T-helper 1 cell treated with Interleukin-12 subunit alpha and Interleukin-12 subunit beta and Interleukin-4 antibody, amounts not matched to agents 30 μg/mL and 1 μg/mL, for 36 hours (primary cell): Measurements from ENCODE around the gene MAP1A.
"Not testable (repeated sequence)": the region's sequence is repeated elsewhere in the genome, so short reads cannot be mapped to it uniquely, and the experiment has no call there.

ENCODE experiments used
- H3K27ac Mint-ChIP-seq: one replicate; pipeline ENCODE4 v1.8.0; 2021; ENCODE audit warnings: mild to moderate bottlenecking, mixed read lengths
- H3K27me3 Mint-ChIP-seq: one replicate; pipeline ENCODE4 v1.8.0; 2021; ENCODE audit warnings: low read depth, mixed read lengths
- H3K36me3 Mint-ChIP-seq: one replicate; pipeline ENCODE4 v1.8.0; 2021; ENCODE audit warnings: low read depth, mixed read lengths
- H3K4me1 Mint-ChIP-seq: one replicate; pipeline ENCODE4 v1.8.0; 2021; ENCODE audit warnings: low read depth, mixed read lengths
- H3K4me3 Mint-ChIP-seq: one replicate; pipeline ENCODE4 v1.8.0; 2021; ENCODE audit warnings: mild to moderate bottlenecking, moderate library complexity, mixed read lengths
- H3K9me3 Mint-ChIP-seq: one replicate; pipeline ENCODE4 v1.8.0; 2021; ENCODE audit warnings: mixed read lengths

MAP1A gene

DNA sequence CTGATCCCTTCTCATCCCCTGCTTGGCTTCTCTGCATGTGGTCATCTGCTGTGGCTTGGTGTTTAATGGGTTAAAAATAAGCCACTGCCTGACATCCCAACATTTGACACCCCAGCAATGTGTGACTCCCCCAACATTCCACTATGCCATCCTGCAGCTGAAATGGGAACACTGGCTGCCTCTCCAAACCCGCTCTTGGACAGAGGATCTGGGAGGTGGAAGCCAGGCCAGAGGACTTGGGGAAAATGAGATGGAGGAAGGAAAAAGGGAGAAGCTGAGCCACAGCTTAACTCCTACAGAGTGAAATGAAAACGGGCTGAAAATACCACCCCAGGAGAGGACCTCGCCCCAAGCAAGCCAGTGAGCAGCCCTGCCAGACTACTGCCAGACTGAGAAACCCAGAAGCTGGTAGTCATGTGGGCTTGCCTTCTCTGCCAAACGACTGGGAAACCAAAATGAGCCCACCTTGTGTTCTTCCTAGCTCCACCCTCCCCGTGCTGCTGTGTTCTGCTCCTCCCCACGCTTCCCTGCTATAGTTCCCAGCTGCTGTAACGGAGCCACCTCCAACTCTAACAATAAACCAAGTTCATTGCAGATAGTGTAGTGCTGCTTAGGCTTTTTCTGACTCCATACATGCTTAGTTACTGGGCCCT is 13.7 kb downstream of the MAP1A start:
- Mint-ChIP-seq H3K36me3 (peaks cover 5% of the 10 kb centered on the region), H3K27ac (no peak overlapping the region), H3K4me1 (peaks cover 3% of the 10 kb centered on the region), H3K27me3 (no peaks in the 10 kb centered on the region), H3K4me3 (no peak overlapping the region), H3K9me3 (no peaks in the 10 kb centered on the region)

DNA sequence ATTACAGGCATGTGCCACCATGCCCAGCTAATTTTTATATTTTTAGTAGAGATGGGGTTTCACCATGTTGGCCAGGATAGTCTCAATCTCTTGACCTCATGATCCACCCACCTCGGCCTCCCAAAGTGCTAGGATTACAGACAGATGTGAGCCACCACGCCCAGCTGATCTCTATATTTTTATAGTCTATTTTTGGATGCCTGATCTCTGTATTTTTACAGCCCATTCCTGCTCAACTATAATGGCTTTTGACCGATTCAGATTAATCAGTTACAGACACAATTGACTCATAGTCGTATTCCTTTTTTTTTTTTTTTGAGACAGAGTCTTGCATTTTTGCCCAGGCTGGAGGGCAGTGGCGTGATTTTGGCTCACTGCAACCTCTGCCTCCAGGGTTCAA is 15.4 kb downstream of the MAP1A start:
- not testable (repeated sequence) for H3K27ac Mint-ChIP-seq, H3K9me3 Mint-ChIP-seq, H3K4me3 Mint-ChIP-seq, H3K36me3 Mint-ChIP-seq, H3K27me3 Mint-ChIP-seq, H3K4me1 Mint-ChIP-seq

DNA sequence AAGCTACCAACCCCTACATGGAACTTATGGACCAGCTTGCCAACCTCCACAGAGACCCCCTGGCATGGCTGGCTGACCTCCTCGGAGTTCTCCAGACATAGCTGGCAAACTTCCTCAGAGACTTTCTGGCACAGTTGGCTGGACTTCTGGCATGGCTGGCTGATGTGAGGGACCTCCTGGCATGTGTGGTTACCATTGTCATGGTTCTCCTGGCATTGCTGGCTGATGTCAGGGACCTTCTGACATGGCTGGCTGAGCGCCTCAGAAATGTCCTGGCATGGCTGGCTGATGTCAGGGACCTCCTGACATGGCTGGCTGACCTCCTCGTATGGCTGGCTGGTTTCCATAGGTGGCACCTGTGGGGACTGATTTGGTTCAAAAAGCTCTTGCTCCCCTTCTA is 17.5 kb downstream of the MAP1A start:
- Mint-ChIP-seq H3K27ac (no peak overlapping the region), H3K4me3 (no peak overlapping the region), H3K4me1 (no peaks in the 10 kb centered on the region), H3K27me3 (no peaks in the 10 kb centered on the region), H3K9me3 (no peaks in the 10 kb centered on the region), H3K36me3 (peaks cover 5% of the 10 kb centered on the region)

DNA sequence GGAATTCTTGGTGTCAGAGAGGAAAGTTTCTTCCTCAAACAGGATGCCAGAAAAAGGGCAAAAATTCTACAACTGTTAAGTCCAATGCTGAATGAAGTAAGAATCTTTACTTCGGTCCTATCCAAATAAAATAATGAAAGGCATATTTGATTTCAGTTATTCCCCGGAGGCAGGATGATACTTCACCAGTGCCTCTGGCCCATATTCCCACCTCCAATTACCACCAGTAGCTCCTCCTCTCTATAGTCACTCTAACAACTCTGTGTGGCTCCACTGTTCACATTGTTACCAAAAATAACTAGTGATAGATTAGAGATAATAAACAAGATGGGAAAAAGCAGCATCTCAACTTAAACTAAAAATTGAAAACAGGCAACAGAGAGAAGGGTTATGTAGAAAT is 20.7 kb downstream of the MAP1A start:
- no peak overlapping the region for H3K27ac Mint-ChIP-seq
- H3K9me3 Mint-ChIP-seq, result no peaks in the 10 kb centered on the region
- H3K4me3 Mint-ChIP-seq, result no peak overlapping the region
- peaks cover 5% of the 10 kb centered on the region for H3K4me1 Mint-ChIP-seq
- no peaks in the 10 kb centered on the region for H3K36me3 Mint-ChIP-seq
- H3K27me3 Mint-ChIP-seq, result no peaks in the 10 kb centered on the region

DNA sequence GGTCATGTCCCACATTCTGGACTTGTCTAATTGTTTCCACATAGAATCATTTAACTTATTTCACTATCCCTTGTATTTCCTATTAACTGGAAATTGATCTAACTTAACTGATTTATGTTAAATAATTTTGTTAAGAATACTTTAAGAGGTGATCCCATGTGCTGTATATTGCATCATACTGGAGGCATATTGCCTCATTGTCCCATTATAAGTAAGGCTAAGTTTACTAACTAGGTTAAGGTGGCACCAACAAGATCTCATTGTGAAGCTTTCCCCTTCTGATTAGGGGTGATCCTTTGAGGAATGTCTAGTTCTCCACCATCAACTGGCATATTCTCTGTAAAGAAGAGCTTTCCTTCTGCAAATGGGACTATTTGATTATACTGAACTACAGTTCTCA is 24.4 kb downstream of the MAP1A start:
- H3K4me3 Mint-ChIP-seq, result no peak overlapping the region
- peaks cover 5% of the 10 kb centered on the region for H3K4me1 Mint-ChIP-seq
- no peaks in the 10 kb centered on the region for H3K27me3 Mint-ChIP-seq
- no peaks in the 10 kb centered on the region for H3K9me3 Mint-ChIP-seq
- no peaks in the 10 kb centered on the region for H3K36me3 Mint-ChIP-seq
- H3K27ac Mint-ChIP-seq, result no peak overlapping the region

DNA sequence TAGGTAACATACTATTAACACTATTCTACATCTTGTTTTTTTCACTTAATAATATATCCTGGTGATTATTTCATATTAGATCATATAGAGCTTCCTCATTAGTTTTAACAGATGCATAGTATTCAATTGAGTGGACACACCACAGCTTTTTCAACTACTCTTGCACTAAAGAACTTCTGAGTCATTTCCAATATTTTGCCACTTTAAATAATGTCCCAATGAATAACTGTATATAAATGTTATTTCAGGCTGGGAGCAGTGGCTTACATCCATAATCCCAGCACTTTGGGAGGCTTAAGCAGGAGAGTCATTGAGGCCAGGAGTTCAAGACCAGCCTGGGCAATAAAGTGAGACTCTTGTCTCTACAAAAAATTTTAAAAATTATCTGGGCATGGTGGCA is 26.9 kb downstream of the MAP1A start:
- H3K36me3 Mint-ChIP-seq, result no peaks in the 10 kb centered on the region
- H3K27me3 Mint-ChIP-seq, result no peaks in the 10 kb centered on the region
- no peak overlapping the region for H3K4me3 Mint-ChIP-seq
- H3K27ac Mint-ChIP-seq, result no peak overlapping the region
- peaks cover 5% of the 10 kb centered on the region for H3K4me1 Mint-ChIP-seq
- no peaks in the 10 kb centered on the region for H3K9me3 Mint-ChIP-seq

DNA sequence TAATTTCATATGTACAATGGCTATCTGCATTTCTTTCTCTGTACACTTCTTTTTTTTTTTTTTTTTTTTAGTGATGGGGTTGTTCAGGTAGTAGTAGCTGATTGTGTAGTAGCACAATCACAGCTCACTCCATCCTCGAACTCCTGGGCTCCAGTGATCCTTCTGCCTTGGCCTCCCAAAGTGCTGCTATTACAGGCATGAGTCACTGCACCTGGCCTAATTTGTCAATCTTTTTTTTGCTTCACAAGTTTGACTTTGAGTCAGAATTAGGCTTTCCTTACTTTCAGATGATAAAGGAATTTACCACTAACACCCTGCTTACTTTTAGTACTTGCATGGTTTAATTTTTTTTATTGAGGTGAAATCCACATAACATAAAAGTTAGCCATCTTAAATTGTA is 28.0 kb downstream of the MAP1A start:
- H3K9me3 Mint-ChIP-seq, result no peaks in the 10 kb centered on the region
- no peak overlapping the region for H3K27ac Mint-ChIP-seq
- no peak overlapping the region for H3K4me3 Mint-ChIP-seq
- no peaks in the 10 kb centered on the region for H3K27me3 Mint-ChIP-seq
- peaks cover 5% of the 10 kb centered on the region for H3K4me1 Mint-ChIP-seq
- H3K36me3 Mint-ChIP-seq, result peaks cover under 1% of the 10 kb centered on the region

DNA sequence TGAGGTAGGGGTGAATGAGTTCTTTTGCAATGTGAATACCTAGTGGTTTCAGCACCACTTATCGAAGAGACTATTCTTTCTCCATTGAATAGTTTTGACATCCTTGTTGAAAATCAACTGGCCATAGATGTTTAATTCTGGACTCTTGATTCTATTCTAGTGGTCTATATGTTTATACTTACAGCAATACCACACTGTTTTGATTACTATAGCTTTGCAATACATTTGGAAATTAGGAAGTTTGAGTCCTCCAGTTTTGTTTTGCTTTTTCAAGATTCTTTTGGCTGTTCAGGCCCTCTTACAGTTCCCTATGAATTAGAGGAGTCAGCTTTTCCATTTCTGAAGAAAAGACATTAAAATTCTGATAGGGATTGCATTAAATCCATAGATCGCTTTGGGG is 30.1 kb downstream of the MAP1A start:
- no peaks in the 10 kb centered on the region for H3K4me1 Mint-ChIP-seq
- H3K4me3 Mint-ChIP-seq, result no peak overlapping the region
- H3K36me3 Mint-ChIP-seq, result peaks cover 3% of the 10 kb centered on the region
- no peaks in the 10 kb centered on the region for H3K27me3 Mint-ChIP-seq
- no peak overlapping the region for H3K27ac Mint-ChIP-seq
- H3K9me3 Mint-ChIP-seq, result no peaks in the 10 kb centered on the region

DNA sequence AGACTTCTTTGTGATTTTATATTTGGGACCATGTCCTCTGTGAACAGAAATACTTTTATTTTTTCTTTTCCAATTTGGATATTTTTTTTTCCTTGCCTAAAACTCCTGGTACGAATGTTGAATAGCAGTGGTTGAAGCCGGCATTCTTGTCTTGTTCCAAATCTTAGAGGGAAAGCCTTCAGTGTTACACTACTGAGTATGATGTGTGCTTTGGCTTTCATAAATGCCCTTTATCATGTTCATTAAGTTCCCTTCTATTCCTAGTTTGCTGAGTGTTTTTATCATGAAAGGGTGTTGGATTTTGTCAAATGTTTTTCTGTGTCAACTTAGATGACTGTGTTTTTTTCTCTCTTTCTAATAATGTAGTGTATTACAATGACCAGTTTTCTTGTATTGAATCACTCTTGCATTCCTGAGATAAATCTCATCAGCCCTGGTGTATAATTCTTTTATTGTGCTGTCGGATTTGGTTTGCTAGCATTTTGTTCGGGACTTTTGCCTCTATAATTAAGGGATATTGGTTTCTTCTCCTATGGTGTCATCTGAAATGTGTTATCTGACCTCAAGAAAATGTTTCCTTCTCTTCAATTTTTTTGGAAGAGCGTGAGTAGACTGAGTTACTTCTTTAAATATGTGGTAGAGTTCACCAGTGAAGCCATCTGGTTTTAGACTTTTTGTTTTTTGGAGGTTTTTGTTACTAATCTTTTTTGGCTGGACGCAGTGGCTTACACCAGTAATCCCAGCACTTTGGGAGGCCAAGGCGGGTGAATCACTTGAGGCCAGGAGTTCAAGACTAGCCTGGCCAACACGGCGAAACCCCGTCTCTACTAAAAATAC is 33.3 kb downstream of the MAP1A start:
- Mint-ChIP-seq H3K27me3 (no peaks in the 10 kb centered on the region), H3K36me3 (peaks cover 3% of the 10 kb centered on the region), H3K4me3 (no peak overlapping the region), H3K27ac (no peak overlapping the region), H3K9me3 (no peaks in the 10 kb centered on the region), H3K4me1 (no peaks in the 10 kb centered on the region)

DNA sequence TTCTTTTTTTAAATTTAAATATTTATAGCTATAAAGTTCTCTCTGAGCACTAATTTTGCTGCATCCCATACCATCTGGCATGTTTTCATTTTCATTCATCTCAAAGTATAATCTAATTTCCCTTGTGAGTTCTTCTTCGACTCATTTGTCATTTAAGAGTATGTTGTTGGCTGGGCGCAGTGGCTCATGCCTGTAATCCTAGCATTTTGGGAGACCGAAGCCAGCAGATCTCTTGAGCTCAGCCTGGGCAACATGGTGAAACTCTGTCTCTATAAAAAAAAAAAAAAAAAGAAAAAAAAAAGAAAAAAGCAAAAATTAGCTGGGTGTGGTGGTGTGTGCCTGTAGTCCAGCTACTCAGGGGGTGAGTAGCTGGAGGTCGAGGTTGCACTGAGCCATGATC is 34.8 kb downstream of the MAP1A start:
- no peak overlapping the region for H3K27ac Mint-ChIP-seq
- peaks cover 3% of the 10 kb centered on the region for H3K36me3 Mint-ChIP-seq
- no peaks in the 10 kb centered on the region for H3K4me1 Mint-ChIP-seq
- H3K27me3 Mint-ChIP-seq, result no peaks in the 10 kb centered on the region
- H3K4me3 Mint-ChIP-seq, result no peak overlapping the region
- H3K9me3 Mint-ChIP-seq, result no peaks in the 10 kb centered on the region

DNA sequence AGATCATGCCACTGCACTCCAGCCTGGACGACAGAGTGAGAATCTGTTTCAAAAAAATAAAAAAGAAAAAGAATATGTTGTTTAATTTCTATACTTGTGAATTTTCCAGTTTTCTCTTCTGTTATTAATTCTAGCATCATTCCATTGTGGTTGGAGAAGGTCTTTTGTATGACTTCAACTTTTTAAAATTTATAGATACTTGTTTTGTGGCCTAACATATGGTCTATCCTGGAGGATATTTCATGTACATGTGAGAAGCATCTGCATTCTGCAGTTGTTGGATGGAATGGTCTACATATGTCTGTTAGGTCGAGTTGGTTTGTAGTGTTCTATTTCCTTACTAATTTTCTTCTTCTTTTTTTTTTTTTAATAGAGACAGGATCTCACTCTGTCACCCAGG is 35.6 kb downstream of the MAP1A start:
- no peaks in the 10 kb centered on the region for H3K27me3 Mint-ChIP-seq

DNA sequence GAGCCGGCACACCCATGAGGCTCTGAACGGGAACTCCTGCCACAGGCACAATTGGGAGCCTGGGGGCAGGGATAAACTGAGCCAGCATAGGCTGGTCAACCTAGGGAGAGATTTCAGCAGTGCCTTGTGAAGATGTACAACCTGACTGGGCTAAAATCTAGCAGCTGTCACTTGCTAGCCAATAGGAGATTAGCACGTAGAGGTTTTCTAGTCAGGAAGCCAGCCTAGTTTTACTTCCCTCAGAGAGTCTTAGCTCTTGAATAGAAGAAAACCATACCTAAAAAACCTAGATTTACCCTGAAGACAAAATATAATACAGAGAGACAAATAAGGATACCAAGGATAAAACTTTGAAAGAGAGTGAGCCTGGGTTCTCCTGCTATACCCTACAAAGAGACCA is 45.3 kb downstream of the MAP1A start:
- not testable (repeated sequence) for H3K36me3 Mint-ChIP-seq, H3K4me1 Mint-ChIP-seq, H3K27ac Mint-ChIP-seq, H3K9me3 Mint-ChIP-seq, H3K4me3 Mint-ChIP-seq, H3K27me3 Mint-ChIP-seq

More for the DNA sequence above, 35.6 kb downstream of the MAP1A start:
- no peaks in the 10 kb centered on the region for H3K9me3 Mint-ChIP-seq
- H3K36me3 Mint-ChIP-seq, result peaks cover 7% of the 10 kb centered on the region
- H3K4me3 Mint-ChIP-seq, result no peak overlapping the region
- no peak overlapping the region for H3K27ac Mint-ChIP-seq
- no peaks in the 10 kb centered on the region for H3K4me1 Mint-ChIP-seq

DNA sequence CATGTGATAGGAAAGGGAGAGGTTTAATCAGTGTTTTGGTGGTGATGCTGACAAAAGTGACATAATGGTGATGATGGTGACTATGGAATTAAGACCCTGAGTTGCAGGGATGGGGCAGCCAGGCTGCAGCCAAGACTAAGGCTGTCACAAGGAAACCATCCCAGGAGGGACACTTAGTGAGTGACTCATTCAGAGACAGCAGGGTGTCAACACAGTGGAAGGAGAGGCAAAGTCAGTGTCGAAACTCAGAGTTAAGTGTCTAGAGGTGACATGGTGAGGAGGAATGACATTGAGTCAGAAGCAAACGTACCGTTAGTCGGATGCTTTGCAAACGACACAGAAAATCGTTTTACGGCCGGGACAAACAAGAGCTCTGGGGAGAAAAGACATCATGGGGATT is 46.4 kb downstream of the MAP1A start:
- not testable (repeated sequence) for H3K9me3 Mint-ChIP-seq

DNA sequence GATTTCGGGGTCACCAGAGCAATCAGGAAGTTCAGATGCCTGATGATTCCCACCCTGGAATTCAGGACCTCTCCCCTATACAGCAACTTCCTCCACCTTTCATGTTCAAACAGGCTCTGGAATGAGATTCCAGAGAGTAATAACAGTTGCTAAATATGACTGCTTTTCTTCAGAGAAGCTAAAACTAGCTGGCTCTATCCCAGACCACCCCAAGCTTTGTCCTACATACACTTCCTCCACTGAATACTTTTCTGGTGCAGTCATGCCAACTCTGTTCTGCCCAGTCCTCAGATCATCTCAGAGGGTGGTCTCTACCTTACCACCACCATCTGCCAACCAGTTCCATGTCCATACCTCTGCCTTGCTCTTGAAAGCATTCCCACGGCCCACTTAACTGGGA is 49.2 kb downstream of the MAP1A start:
- not testable (repeated sequence) for H3K27ac Mint-ChIP-seq, H3K9me3 Mint-ChIP-seq, H3K4me3 Mint-ChIP-seq, H3K36me3 Mint-ChIP-seq, H3K27me3 Mint-ChIP-seq, H3K4me1 Mint-ChIP-seq

More for the DNA sequence above, 46.4 kb downstream of the MAP1A start:
- not testable (repeated sequence) for H3K4me1 Mint-ChIP-seq, H3K4me3 Mint-ChIP-seq, H3K27me3 Mint-ChIP-seq, H3K36me3 Mint-ChIP-seq, H3K27ac Mint-ChIP-seq

DNA sequence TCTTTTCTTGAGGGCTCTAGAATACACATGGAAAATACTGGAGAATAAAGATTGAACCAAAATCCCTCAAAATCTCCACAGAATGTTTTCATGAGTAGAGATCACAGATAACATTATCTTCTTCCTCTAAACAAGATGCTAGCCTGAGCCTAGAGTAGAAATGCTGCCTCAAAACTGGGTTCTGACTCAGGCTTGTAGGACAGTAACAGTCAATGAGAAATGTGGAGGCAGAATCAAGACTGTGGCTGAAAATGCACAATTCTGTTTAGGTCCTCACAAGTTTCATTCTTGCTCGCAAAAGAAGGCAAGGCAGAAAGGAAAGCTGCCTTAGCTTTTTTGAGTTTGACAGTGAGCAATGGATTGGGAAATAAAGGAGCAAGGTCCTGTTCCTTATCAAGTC is 57.2 kb downstream of the MAP1A start:
- H3K9me3 Mint-ChIP-seq, H3K27me3 Mint-ChIP-seq, H3K27ac Mint-ChIP-seq, H3K4me3 Mint-ChIP-seq, H3K4me1 Mint-ChIP-seq, H3K36me3 Mint-ChIP-seq: not testable (repeated sequence)
